Hepatocyte (in vitro differentiated cells): Measurements from ENCODE around the gene HNRNPDL. TPM values are rescaled to one million over a fixed set of nuclear protein-coding genes. Genes with fewer than 3 reads are reported as not detected.

Source experiments
- DNase-seq: peaks from one replicate; pipeline ENCODE4 v3.0.0-alpha.2; 2016; ENCODE audit warnings: low spot score
- H2AFZ ChIP-seq: fragments of 200-600 bp; sonication (generic); 2 replicates; pipeline ENCODE4 v1.6.0; 2016; ENCODE audit warnings: antibody characterized with exemption, mild to moderate bottlenecking
- H3K27ac ChIP-seq: fragments of 200-600 bp; sonication (generic); 2 replicates; pipeline ENCODE4 v1.5.1; 2016; ENCODE audit warnings: mild to moderate bottlenecking
- H3K27me3 ChIP-seq: fragments of 200-600 bp; sonication (generic); 2 replicates; pipeline ENCODE4 v1.6.1; 2016
- H3K36me3 ChIP-seq: fragments of 200-600 bp; sonication (generic); replicated peaks from 2 replicates; pipeline ENCODE4 v1.5.1; 2016; ENCODE audit warnings: low read depth; ENCODE audit not compliant: insufficient read depth
- H3K4me1 ChIP-seq: fragments of 200-600 bp; sonication (generic); 2 replicates; pipeline ENCODE4 v1.5.1; 2016; ENCODE audit warnings: mild to moderate bottlenecking, moderate library complexity; ENCODE audit not compliant: insufficient read depth
- H3K4me2 ChIP-seq: fragments of 200-600 bp; sonication (generic); 2 replicates; pipeline ENCODE4 v1.6.0; 2016
- H3K4me3 ChIP-seq: fragments of 200-600 bp; sonication (generic); 2 replicates; pipeline ENCODE4 v1.5.1; 2016; ENCODE audit warnings: mild to moderate bottlenecking
- H3K79me2 ChIP-seq: fragments of 200-600 bp; sonication (generic); 2 replicates; pipeline ENCODE4 v1.6.0; 2017; ENCODE audit warnings: mild to moderate bottlenecking
- H3K9me2 ChIP-seq: fragments of 200-600 bp; sonication (generic); replicated peaks from 2 replicates; pipeline ENCODE4 v1.6.0; 2017; ENCODE audit warnings: mild to moderate bottlenecking; ENCODE audit not compliant: insufficient read depth
- H3K9me3 ChIP-seq: fragments of 200-600 bp; sonication (generic); 2 replicates; pipeline ENCODE4 v1.5.1; 2016; ENCODE audit warnings: low read depth, mild to moderate bottlenecking
- H4K20me1 ChIP-seq: fragments of 200-600 bp; sonication (generic); 2 replicates; pipeline ENCODE4 v1.6.0; 2016; ENCODE audit warnings: mild to moderate bottlenecking; ENCODE audit not compliant: insufficient read depth, poor library complexity, severe bottlenecking
- CTCF ChIP-seq: fragments of 200-600 bp; sonication (generic); IDR thresholded peaks from 2 replicates; pipeline ENCODE4 v1.5.1; 2016; ENCODE audit warnings: antibody characterized with exemption, mild to moderate bottlenecking; ENCODE audit not compliant: poor library complexity
- EZH2 ChIP-seq: fragments of 200-600 bp; sonication (generic); IDR thresholded peaks from 2 replicates; pipeline ENCODE4 v1.6.1; 2016; ENCODE audit warnings: antibody characterized with exemption, mild to moderate bottlenecking, borderline replicate concordance
- EZH2phosphoT487 ChIP-seq: fragments of 200-600 bp; sonication (generic); IDR thresholded peaks from one replicate; pipeline ENCODE4 v1.6.1; 2018; ENCODE audit warnings: antibody characterized with exemption, mild to moderate bottlenecking, low read depth, moderate library complexity; ENCODE audit not compliant: unreplicated experiment, severe bottlenecking
- WGBS: methylation state at CpG from one replicate; pipeline ENCODE4 v1.1.6; 2016; ENCODE audit warnings: low lambda C conversion rate; ENCODE audit errors: missing lambda C conversion rate; 5-methylcytosine and 5-hydroxymethylcytosine counted together
- polyA plus RNA-seq: library from polyadenylated mRNA; unstranded; fragments of >200 nt; fragmentation: Nextera tagmentation; extraction: Ambion mirVana; gene quantifications from 2 replicates; pipeline ENCODE4 v1.2.1, GENCODE V29; 2016
- total RNA-seq: library from RNA; depleted of rRNA; stranded (reverse); fragments of >200 nt; gene quantifications from 2 replicates; pipeline ENCODE4 v1.2.3, GENCODE V29; 2014

The HNRNPDL gene
- total and polyA plus RNA-seq, 2 experiments from 2014 or later: 187 to 268 TPM

GRCh38 chr4:82432596-82432995 lies 2.3 kb upstream of the HNRNPDL start:
- TF ChIP-seq EZH2 (no peak), EZH2phosphoT487 (no peak), CTCF (no peak)
- Histone ChIP-seq H3K79me2 (peaks cover 83% of the 10 kb centered on the region), H4K20me1 (peaks cover 33% of the 10 kb centered on the region), H3K27ac (no peak overlapping the region), H3K9me2 (no peaks in the 10 kb centered on the region), H3K4me1 (no peaks in the 10 kb centered on the region), H3K9me3 (no peaks in the 10 kb centered on the region), H3K36me3 (no peaks in the 10 kb centered on the region), H2AFZ (no peak overlapping the region), H3K4me3 (no peak overlapping the region), H3K4me2 (no peak overlapping the region), H3K27me3 (no peaks in the 10 kb centered on the region)
- WGBS: 91% methylated on average over 18 of the region's 18 CpGs
- no peak for DNase-seq

GRCh38 chr4:82431831-82432230 lies 1.6 kb upstream of the HNRNPDL start:
- H3K27me3 ChIP-seq: no peaks in the 10 kb centered on the region
- no peaks in the 10 kb centered on the region for H3K9me3 ChIP-seq
- H3K4me2 ChIP-seq: peak overlapping the region; percentile 83
- peaks cover 83% of the 10 kb centered on the region for H3K79me2 ChIP-seq
- peaks cover 4% of the 10 kb centered on the region for H3K4me1 ChIP-seq
- peaks cover 41% of the 10 kb centered on the region for H4K20me1 ChIP-seq
- H2AFZ ChIP-seq: no peak overlapping the region
- peak overlapping the region; percentile 99 for H3K27ac ChIP-seq
- 94% methylated on average over 4 of the region's 4 CpGs for WGBS
- no peak for DNase-seq
- no peaks in the 10 kb centered on the region for H3K36me3 ChIP-seq
- TF ChIP-seq EZH2 (no peak), CTCF (no peak)
- no peaks in the 10 kb centered on the region for H3K9me2 ChIP-seq
- no peak overlapping the region for H3K4me3 ChIP-seq

- peaks cover 48% of the 10 kb centered on the region for H4K20me1 ChIP-seq
- TF ChIP-seq EZH2: no peak
- TF ChIP-seq EZH2phosphoT487: no peak
- TF ChIP-seq CTCF: no peak
- peak overlapping the region; percentile 83 for H3K4me2 ChIP-seq
- no peaks in the 10 kb centered on the region for H3K9me3 ChIP-seq
- peaks cover 11% of the 10 kb centered on the region for H3K4me1 ChIP-seq
- no peaks in the 10 kb centered on the region for H3K9me2 ChIP-seq
- H3K79me2 ChIP-seq: peaks cover 83% of the 10 kb centered on the region
- H3K27ac ChIP-seq: peak overlapping the region; percentile 99
- no peaks in the 10 kb centered on the region for H3K27me3 ChIP-seq
- 3% methylated on average over 33 of the region's 33 CpGs for WGBS
- H2AFZ ChIP-seq: peak overlapping the region; percentile 64
- DNase-seq: peak; percentile 67
- no peaks in the 10 kb centered on the region for H3K36me3 ChIP-seq
- H3K4me3 ChIP-seq: peak overlapping the region; percentile 80
These were observed 893 bp upstream of the HNRNPDL start for GRCh38 chr4:82430964-82431745.
